Left lung (tissue), 10 donors: ENCODE data around the gene BCAS3. TPM values are rescaled to one million over a fixed set of nuclear protein-coding genes. Genes with fewer than 3 reads are reported as not detected.
A peak's percentile ranks its signal among the peaks of the same experiment; 100 is the strongest.

Experiments used
- ATAC-seq: fragments of 200-7000 bp; cut with Tn5 transposase; one replicate; pipeline ENCODE4 v1.9.1; 2020; ENCODE audit warnings: moderate library complexity
- DNase-seq, 4 donors: peaks; one replicate each; pipeline ENCODE4 v3.0.0-alpha.2; 2013 to 2020
- H3K27ac ChIP-seq, 2 donors: fragments of 200-600 bp; sonication (generic) in 1 of 2; one replicate each; pipeline versions ENCODE4 v1.5.0 to v1.8.0; 2020 to 2021
- H3K27me3 ChIP-seq, 2 donors: fragments of 200-600 bp; sonication (generic) in 1 of 2; one replicate each; pipeline versions ENCODE4 v1.5.0 to v1.8.0; 2020 to 2021
- H3K36me3 ChIP-seq, 2 donors: fragments of 200-600 bp; sonication (generic) in 1 of 2; one replicate each; pipeline versions ENCODE4 v1.5.0 to v1.8.0; 2020 to 2021
- H3K4me1 ChIP-seq, 2 donors: fragments of 200-600 bp; one replicate each; pipeline ENCODE4 v1.8.0; 2021
- H3K4me3 ChIP-seq, 2 donors: fragments of 200-600 bp; sonication (generic) in 1 of 2; one replicate each; pipeline versions ENCODE4 v1.5.0 to v1.8.0; 2020 to 2021; ENCODE audit warnings: mild to moderate bottlenecking in 1 of 2
- H3K9me3 ChIP-seq, 2 donors: fragments of 200-600 bp; sonication (generic) in 1 of 2; one replicate each; pipeline versions ENCODE4 v1.5.0 to v1.8.0; 2020 to 2021
- intact Hi-C, 2 donors: fragments of 100-400 bp; cut with DNase I; formaldehyde crosslinking; loops; one replicate each; pipeline versions ENCODE4 v1.11.2 to v1.14.2; 2022
- polyA plus RNA-seq, 6 donors: library from polyadenylated mRNA; unstranded; fragments of 120-200 nt; gene quantifications; one replicate each; pipeline ENCODE4 v1.2.1, GENCODE V29; 2013; ENCODE audit not compliant: insufficient read length in 6 of 6
- total RNA-seq, 2 donors: library from RNA; stranded (reverse); fragmentation: NEBNext Ultra II Directional; extraction: Animal tissue kit (Norgen Biotek cat#: 25700); gene quantifications; one replicate each; pipeline ENCODE4 v1.2.1, GENCODE V29; 2021
- TF ChIP-seq, protein P1 (sequence below), 2 donors: fragments of 200-600 bp; sonication (generic) in 1 of 2; IDR thresholded peaks; one replicate each; pipeline versions ENCODE4 v1.5.0 to v1.8.0; 2021; ENCODE audit warnings: antibody characterized with exemption in 2 of 2
- donor health status: DM: no; HTN: yes; CAD: no.
- donor health status: DM: no; HTN: no; CAD: no.

Gene BCAS3
- total and polyA plus RNA-seq, 8 donors: 21.2 to 29.6 (median 28.0) TPM

- TF ChIP-seq, protein P1, sequence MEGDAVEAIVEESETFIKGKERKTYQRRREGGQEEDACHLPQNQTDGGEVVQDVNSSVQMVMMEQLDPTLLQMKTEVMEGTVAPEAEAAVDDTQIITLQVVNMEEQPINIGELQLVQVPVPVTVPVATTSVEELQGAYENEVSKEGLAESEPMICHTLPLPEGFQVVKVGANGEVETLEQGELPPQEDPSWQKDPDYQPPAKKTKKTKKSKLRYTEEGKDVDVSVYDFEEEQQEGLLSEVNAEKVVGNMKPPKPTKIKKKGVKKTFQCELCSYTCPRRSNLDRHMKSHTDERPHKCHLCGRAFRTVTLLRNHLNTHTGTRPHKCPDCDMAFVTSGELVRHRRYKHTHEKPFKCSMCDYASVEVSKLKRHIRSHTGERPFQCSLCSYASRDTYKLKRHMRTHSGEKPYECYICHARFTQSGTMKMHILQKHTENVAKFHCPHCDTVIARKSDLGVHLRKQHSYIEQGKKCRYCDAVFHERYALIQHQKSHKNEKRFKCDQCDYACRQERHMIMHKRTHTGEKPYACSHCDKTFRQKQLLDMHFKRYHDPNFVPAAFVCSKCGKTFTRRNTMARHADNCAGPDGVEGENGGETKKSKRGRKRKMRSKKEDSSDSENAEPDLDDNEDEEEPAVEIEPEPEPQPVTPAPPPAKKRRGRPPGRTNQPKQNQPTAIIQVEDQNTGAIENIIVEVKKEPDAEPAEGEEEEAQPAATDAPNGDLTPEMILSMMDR (IDR thresholded peaks at IDR 0.05): no peak
- H3K36me3 ChIP-seq: peaks cover 0 to 4% of the 10 kb centered on the region in 2 donors
- ATAC-seq (no peak), DNase-seq (no peak)
- peak overlapping the region; percentile 59 to 65 for H3K4me3 ChIP-seq
- intact Hi-C loops: loop anchor here in 1 of 2 donors (10.0 kb wide), 1 partner anchor 424 kb away; no protein-coding TSS in a partner anchor
- H3K9me3 ChIP-seq: no peaks in the 10 kb centered on the region
- H3K4me1 ChIP-seq: peaks cover 11 to 68% of the 10 kb centered on the region in 2 donors
- peaks cover 15 to 86% of the 10 kb centered on the region in 2 donors for H3K27me3 ChIP-seq
- peak overlapping the region; percentile 87 to 95 for H3K27ac ChIP-seq
Measured at GRCh38 chr17:61411011-61411260, 733.3 kb downstream of the BCAS3 start.

- H3K27ac ChIP-seq: peak overlapping the region; percentile 87 to 95
- H3K9me3 ChIP-seq: no peaks in the 10 kb centered on the region
- TF ChIP-seq, protein P1 (IDR thresholded peaks at IDR 0.05): no peak
- no peaks in the 10 kb centered on the region for H3K36me3 ChIP-seq
- peak overlapping the region; percentile 59 to 65 for H3K4me3 ChIP-seq
- DNase-seq (peak; percentile 73 to 86 (median 82)), ATAC-seq (peak; percentile 68)
- H3K27me3 ChIP-seq: peaks cover 14 to 83% of the 10 kb centered on the region in 2 donors
- intact Hi-C loops: loop anchor here in 1 of 2 donors (10.0 kb wide), 1 partner anchor 423 kb away; no protein-coding TSS in a partner anchor
- peaks cover 13 to 73% of the 10 kb centered on the region in 2 donors for H3K4me1 ChIP-seq
Measured at GRCh38 chr17:61411261-61412142, 733.9 kb downstream of the BCAS3 start.

DNA sequence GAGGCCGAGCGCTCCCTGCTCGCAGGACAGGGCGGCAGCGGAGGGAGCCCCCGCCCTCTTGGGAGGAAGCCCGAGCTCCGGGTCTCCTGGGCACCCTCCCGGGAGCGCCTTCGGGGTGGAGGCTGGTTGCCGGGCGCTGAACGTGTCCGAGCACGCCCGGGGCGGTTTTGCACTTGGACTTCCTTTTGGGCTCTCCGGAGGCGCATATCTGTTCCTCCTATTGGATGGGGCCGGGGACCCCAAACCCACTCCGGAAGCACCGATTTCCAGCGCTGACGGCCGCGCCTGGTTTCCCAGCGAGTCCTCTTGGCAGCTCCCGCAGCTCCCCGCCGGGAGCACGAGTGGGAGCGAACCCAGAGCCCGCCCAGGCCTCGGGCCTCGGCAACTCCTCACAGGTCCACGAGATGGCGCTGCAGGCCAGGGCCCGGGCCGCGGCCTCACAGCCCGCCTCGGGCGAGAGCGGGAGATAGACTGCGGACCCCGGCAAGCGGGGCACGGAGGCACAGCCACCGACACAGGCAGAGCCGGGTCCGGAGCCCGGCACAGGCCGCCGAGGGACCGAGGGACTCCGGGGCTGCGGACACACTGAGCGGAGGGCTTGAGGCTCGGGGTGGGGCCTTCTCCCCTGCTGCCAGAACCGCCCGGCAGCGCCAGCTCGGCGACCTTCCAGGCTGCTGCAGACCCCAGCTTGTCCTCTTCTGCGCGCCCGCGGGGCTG, 734.6 kb downstream of the BCAS3 start:
- Histone ChIP-seq H3K27ac (peak overlapping the region; percentile 87 to 95), H3K9me3 (no peaks in the 10 kb centered on the region), H3K27me3 (peaks cover 14 to 83% of the 10 kb centered on the region in 2 donors), H3K36me3 (no peaks in the 10 kb centered on the region), H3K4me3 (peak overlapping the region; percentile 59 to 65), H3K4me1 (peaks cover 14 to 81% of the 10 kb centered on the region in 2 donors)
- DNase-seq (peak; percentile 82 to 95 (median 92)), ATAC-seq (peak; percentile 83)
- TF ChIP-seq, protein P1 (IDR thresholded peaks at IDR 0.05): peak; percentile 99
- intact Hi-C loops: loop anchor here in 1 of 2 donors (10.0 kb wide), 1 partner anchor 422 kb away; no protein-coding TSS in a partner anchor

- no peak for ATAC-seq
- intact Hi-C loops: loop anchor here in 1 of 2 donors (10.0 kb wide), 1 partner anchor 422 kb away; no protein-coding TSS in a partner anchor
Measured at GRCh38 chr17:61412860-61413660, 735.4 kb downstream of the BCAS3 start.

More at GRCh38 chr17:61412860-61413660, 735.4 kb downstream of the BCAS3 start:
- H3K27ac ChIP-seq: peak overlapping the region; percentile 87 to 95
- no peaks in the 10 kb centered on the region for H3K36me3 ChIP-seq
- DNase-seq: peak in 1 of 4 donors; percentile 49
- H3K9me3 ChIP-seq: no peaks in the 10 kb centered on the region
- peak overlapping the region; percentile 59 to 65 for H3K4me3 ChIP-seq
- TF ChIP-seq, protein P1 (IDR thresholded peaks at IDR 0.05): no peak
- peaks cover 13 to 80% of the 10 kb centered on the region in 2 donors for H3K27me3 ChIP-seq
- peaks cover 14 to 82% of the 10 kb centered on the region in 2 donors for H3K4me1 ChIP-seq
